GM12874 (cell line): Measurements from ENCODE around the gene MT1A.

Experiments
- TF ChIP-seq, protein P1 (sequence below): IDR thresholded peaks from 2 replicates; pipeline ENCODE4 v1.5.1; 2011; ENCODE audit warnings: low read depth, mild to moderate bottlenecking, control low read depth, low read length, moderate library complexity; ENCODE audit not compliant: insufficient read depth

The MT1A gene

DNA sequence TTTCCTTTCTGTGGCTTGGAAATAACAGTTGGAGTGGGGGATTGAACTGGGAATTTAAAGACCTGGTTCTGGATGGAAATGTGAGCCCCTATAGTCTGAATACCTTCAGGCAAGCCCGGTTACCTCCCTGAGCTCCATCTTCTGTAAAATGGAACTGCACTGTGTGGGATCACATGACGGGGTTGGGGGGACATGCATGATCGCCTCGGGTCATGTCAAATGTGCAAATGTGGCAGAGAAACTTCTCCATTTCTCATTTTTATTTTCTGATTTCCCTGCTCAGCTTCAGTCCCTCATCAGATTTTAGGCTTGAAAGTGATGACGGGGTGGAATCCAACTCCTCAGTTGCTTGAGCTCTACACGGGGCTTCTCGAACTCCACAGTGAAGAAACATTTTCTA is 14.8 kb downstream of the MT1A start:
- TF ChIP-seq, protein P1, sequence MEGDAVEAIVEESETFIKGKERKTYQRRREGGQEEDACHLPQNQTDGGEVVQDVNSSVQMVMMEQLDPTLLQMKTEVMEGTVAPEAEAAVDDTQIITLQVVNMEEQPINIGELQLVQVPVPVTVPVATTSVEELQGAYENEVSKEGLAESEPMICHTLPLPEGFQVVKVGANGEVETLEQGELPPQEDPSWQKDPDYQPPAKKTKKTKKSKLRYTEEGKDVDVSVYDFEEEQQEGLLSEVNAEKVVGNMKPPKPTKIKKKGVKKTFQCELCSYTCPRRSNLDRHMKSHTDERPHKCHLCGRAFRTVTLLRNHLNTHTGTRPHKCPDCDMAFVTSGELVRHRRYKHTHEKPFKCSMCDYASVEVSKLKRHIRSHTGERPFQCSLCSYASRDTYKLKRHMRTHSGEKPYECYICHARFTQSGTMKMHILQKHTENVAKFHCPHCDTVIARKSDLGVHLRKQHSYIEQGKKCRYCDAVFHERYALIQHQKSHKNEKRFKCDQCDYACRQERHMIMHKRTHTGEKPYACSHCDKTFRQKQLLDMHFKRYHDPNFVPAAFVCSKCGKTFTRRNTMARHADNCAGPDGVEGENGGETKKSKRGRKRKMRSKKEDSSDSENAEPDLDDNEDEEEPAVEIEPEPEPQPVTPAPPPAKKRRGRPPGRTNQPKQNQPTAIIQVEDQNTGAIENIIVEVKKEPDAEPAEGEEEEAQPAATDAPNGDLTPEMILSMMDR: no peak

DNA sequence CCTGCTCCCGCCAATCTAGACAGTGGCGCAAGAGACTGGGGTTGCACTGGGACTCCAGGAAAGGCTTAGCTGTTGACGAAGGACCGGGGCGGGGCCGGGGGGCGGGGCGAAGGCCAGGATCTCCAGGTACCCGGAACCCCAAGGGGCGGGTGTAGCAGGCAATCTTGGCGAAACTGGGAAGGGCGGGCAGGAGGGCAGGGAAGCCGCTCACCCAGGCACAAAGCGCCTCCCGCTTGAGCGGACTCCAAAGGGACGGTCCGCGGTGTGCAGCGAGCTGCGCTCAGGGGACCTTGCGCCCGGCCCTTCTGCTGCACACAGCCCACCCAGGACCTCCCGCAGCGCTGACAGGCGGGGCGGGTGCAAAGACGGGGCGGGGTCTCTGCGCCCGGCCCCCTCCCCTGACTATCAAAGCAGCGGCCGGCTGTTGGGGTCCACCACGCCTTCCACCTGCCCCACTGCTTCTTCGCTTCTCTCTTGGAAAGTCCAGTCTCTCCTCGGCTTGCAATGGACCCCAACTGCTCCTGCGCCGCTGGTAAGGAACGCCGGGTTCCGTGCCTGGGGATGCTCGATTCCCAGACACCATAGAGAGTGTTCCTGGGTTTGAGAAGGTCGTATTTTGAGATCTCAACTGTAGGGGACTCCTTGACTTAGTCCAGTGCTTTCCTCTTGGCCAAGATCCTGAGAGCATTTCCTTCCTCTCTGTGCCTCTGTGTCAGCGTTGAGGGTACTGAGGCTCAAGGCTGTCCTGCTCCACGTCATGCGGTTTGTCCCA is 19.3 kb downstream of the MT1A start, which contains the start of gene MT1F:
TSS of gene MT1F (plus strand) at position 405 of the 772 bp plus-strand sequence. CDS start at position 505, 100 bp downstream.
- TF ChIP-seq, protein P1: no peak

DNA sequence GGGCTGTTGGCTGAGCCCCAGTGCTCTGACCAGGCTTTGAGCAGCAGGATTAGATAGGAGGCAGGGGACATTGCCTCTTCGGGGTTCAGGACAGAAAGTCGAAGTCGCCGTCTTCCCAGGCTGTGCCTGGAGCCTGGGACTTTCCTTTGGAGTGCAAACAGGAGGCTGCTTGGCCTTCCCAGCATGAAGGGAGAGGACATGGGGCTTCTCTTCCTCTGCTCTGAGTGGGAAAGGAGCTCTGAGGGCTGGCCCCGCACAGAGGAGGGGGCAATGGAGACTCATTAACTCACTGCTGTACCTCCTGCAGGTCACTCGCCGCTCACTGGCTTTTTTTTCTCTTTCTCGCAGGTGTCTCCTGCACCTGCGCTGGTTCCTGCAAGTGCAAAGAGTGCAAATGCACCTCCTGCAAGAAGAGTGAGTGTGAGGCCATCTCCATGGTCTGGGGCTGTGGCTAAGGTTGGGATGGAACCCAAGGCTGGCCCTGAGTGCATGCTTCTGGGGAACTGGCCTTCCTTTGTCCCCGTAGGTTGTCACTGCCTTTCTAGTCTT is 19.9 kb downstream of the MT1A start:
- TF ChIP-seq, protein P1: no peak

DNA sequence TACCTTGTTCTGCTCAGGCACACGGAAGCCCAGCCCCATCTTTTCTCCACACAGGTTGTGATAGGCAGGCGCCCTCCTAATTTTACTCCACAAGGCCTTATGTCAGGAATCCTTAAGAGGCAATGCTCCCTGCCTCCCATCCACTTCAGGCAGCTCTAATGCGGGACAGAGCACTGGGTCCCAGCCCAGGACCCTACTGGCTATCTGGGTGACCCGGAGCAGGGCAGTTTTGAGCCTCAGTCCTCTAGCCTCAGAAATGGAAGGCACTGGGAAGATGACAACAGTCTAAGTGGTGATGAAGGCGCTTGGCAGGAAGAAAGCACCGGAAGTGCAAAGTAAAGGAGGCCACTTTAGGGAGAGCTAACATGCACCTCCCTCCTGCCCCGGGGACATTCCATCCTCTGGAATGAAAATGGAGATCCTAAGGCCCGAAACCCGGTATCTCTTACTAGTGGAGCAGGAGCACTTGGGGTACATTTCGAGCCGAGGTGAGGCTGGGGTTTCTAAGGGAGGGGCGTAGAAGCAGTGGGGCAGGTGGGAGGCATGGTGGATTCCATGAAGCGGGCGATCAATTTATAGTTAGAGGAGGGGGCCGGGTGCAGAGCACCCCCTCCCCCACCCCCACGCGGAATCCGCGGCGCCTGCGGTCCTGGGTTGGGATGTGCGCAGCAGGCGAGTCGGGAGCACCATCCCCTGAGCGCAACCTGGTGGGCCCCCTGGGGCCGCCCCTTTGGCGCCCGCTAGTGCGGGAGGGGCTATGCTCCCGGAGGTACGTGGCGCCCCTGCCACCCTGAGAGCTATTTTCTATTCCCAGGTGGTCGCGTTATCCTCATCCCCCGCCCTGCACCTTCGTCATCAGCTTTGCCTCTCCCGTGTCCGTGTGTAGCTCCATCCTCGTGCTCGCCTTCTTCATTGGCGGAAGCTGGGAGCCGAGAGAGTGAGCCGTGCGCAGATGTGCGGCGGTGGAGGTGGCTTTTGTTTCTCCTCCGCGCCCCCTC is 24.2 kb downstream of the MT1A start:
- TF ChIP-seq, protein P1: no peak

DNA sequence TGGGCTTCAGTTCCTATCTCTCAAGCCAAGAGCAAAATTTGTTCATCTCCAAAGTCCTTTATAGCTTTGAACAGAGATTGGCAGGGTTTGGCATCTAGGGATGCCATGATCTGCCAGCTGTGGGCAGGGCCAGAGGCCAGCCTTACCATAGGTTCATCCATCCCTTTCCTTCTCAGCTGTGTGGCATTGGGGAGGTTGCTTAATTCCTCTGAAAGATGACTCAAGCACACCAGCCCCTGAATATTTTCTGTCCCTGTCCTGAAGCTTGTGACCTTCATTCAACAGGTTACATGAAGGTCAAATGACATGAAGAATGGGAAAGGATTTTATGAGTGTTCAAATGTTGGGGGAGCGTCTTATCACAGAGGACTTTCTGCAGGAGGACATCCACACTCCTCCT is 26.0 kb downstream of the MT1A start:
- TF ChIP-seq, protein P1: no peak

DNA sequence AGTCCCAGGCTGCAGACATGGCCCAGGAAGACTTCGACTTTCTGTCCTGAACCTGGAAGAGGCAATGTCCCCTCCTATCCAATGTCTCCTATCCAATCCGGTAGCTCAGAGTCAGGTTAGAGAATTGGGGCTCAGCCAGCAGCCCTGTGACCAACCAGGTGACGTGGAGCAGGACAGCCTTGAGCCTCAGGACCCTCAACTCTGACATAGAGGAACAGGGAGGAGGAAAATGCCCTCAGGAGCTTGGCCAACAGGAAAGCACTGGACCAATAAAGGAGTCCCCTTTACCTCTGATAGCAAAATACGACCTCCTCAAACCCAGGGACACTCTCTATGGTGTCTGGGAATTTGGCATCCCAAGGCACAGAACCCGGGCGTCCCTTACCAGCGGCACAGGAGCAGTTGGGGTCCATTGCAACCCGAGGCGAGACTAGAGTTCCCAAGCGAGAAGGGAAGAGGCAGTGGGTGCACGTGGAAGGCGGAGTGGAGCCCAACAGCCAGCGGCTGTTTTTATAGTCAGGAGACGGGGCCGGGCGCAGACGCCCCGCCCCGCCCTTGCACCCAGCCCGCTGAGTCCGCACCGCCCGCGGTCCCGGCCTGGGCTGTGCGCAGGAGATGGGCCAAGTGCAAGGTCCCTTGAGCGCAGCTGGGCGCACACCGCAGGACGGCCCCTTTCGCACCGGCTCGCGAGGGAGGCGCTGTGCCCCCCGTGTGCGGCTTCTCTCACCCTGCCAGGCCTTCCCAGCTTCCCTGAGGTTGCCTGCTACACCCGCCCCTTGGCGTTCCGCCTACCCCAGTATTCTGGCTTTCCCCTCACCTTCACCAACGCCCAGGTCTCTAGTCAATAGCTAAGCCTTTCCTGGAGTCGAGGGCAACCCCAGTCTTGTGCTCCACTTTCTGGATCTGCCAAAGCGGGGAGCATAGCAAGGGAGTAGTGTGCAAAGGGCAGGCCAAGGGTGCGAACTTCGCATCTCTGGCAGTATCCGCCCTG is 29.4 kb downstream of the MT1A start, which contains the start of gene MT1G:
TSS of gene MT1G (minus strand) at position 485 of the 991 bp plus-strand sequence. CDS start at position 413, 72 bp downstream.
- TF ChIP-seq, protein P1: no peak
